ENCODE data around the gene RTP2. TPM values are rescaled to one million over a fixed set of nuclear protein-coding genes. Genes with fewer than 3 reads are reported as not detected.

The RTP2 gene
- total RNA-seq, 1 donor from 2014 or later, result not detected

GRCh38 chr3:187661267-187661666 is 41.1 kb downstream of the RTP2 start:
- no peaks in the 10 kb centered on the region for H3K36me3 ChIP-seq (ENCODE audit: control insufficient read depth, insufficient read depth, low read length)
- peak; percentile 60 for DNase-seq (ENCODE audit: low read depth)
- H3K4me3 ChIP-seq (ENCODE audit: low read depth, low read length), result no peak overlapping the region
- H3K27me3 ChIP-seq (ENCODE audit: control insufficient read depth, insufficient read depth, low read length), result no peaks in the 10 kb centered on the region
- FAIRE-seq, result peak; percentile 52
- TF ChIP-seq, protein P1, sequence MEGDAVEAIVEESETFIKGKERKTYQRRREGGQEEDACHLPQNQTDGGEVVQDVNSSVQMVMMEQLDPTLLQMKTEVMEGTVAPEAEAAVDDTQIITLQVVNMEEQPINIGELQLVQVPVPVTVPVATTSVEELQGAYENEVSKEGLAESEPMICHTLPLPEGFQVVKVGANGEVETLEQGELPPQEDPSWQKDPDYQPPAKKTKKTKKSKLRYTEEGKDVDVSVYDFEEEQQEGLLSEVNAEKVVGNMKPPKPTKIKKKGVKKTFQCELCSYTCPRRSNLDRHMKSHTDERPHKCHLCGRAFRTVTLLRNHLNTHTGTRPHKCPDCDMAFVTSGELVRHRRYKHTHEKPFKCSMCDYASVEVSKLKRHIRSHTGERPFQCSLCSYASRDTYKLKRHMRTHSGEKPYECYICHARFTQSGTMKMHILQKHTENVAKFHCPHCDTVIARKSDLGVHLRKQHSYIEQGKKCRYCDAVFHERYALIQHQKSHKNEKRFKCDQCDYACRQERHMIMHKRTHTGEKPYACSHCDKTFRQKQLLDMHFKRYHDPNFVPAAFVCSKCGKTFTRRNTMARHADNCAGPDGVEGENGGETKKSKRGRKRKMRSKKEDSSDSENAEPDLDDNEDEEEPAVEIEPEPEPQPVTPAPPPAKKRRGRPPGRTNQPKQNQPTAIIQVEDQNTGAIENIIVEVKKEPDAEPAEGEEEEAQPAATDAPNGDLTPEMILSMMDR (IDR thresholded peaks at IDR 0.05; ENCODE audit: insufficient read depth, low read length, severe bottlenecking), result no peak

DNA sequence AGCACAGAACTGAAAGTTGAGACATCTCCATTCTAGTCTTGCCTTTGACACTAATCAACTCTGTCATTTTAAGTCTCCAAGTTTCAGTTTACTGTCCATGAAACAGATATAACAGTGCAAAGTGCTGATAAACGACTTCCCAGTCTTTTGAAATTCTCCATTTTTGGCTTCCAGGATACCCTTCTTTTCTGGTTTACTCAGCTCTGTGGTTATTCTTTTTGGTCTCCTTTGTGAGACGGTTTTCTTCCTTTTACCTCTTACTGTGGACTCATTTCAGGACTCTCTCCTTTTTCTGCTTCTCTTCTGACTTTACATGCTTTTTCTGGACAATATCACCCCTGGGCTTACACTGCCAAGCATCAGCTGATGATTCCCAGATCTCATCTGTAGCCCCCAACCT is 51.1 kb downstream of the RTP2 start:
- FAIRE-seq, result no peak
- no peak overlapping the region for H3K4me3 ChIP-seq (ENCODE audit: low read depth, low read length)
- no peaks in the 10 kb centered on the region for H3K36me3 ChIP-seq (ENCODE audit: control insufficient read depth, insufficient read depth, low read length)
- TF ChIP-seq, protein P1 (IDR thresholded peaks at IDR 0.05; ENCODE audit: insufficient read depth, low read length, severe bottlenecking), result no peak
- peaks cover 9% of the 10 kb centered on the region for H3K27me3 ChIP-seq (ENCODE audit: control insufficient read depth, insufficient read depth, low read length)
- no peak for DNase-seq (ENCODE audit: low read depth)

Other genes starting within 250 kb of the RTP2 start
- gene SST, start 32.2 kb downstream of the RTP2 start, total RNA-seq, result not detected in 2 replicates
- gene BCL6, start 42.9 kb upstream of the RTP2 start, total RNA-seq, result 6.8 and 9.0 TPM in 2 replicates

Data from bronchial epithelial cell (primary cell).